Kidney epithelial cell (primary cell): ENCODE measurements around the gene OPRD1. TPM values are rescaled to one million over a fixed set of nuclear protein-coding genes. Genes with fewer than 3 reads are reported as not detected.
A peak's percentile ranks its signal among the peaks of the same experiment; 100 is the strongest.
"Not testable (repeated sequence)": the region's sequence is repeated elsewhere in the genome, so short reads cannot be mapped to it uniquely, and the experiment has no call there.

Source experiments
- DNase-seq: peaks from one replicate; pipeline ENCODE4 v3.0.0-alpha.2; 2010; ENCODE audit warnings: low read depth
- H3K27me3 ChIP-seq: 2 replicates; pipeline ENCODE4 v1.6.0; 2011; ENCODE audit warnings: low read length; ENCODE audit not compliant: control insufficient read depth, insufficient read depth
- H3K36me3 ChIP-seq: 2 replicates; pipeline ENCODE4 v1.5.1; 2011; ENCODE audit warnings: low read length; ENCODE audit not compliant: control insufficient read depth, insufficient read depth
- H3K4me3 ChIP-seq: 2 replicates; pipeline ENCODE4 v1.5.1; 2011; ENCODE audit warnings: low read depth, mild to moderate bottlenecking, control low read depth, low read length
- CTCF ChIP-seq: IDR thresholded peaks from 2 replicates; pipeline ENCODE4 v1.5.1; 2011; ENCODE audit warnings: mild to moderate bottlenecking, moderate library complexity, low read length, control low read depth, inconsistent platforms; ENCODE audit not compliant: insufficient read depth, poor library complexity, severe bottlenecking
- total RNA-seq: library from RNA; depleted of rRNA; stranded (reverse); fragments of >200 nt; gene quantifications from 2 replicates; pipeline ENCODE4 v1.2.3, GENCODE V29; 2015

Gene OPRD1
- total RNA-seq, 1 donor from 2014 or later, result 0.21 TPM

- no peak for DNase-seq
- TF ChIP-seq CTCF, result no peak
- Histone ChIP-seq H3K27me3 (no peaks in the 10 kb centered on the region), H3K4me3 (no peak overlapping the region), H3K36me3 (no peaks in the 10 kb centered on the region)
These were observed 54.2 kb downstream of the OPRD1 start for GRCh38 chr1:28865997-28866650.

- H3K36me3 ChIP-seq, result no peaks in the 10 kb centered on the region
- H3K4me3 ChIP-seq, result no peak overlapping the region
- no peak for DNase-seq
- no peak for TF ChIP-seq CTCF
- no peaks in the 10 kb centered on the region for H3K27me3 ChIP-seq
These were observed 55.9 kb downstream of the OPRD1 start for GRCh38 chr1:28867850-28868249.

GRCh38 chr1:28869952-28870351 lies 58.0 kb downstream of the OPRD1 start:
- Histone ChIP-seq H3K4me3 (no peak overlapping the region), H3K27me3 (no peaks in the 10 kb centered on the region)
- no peak for TF ChIP-seq CTCF

GRCh38 chr1:28871631-28872401 lies 59.8 kb downstream of the OPRD1 start:
- Histone ChIP-seq H3K27me3 (no peaks in the 10 kb centered on the region), H3K36me3 (no peaks in the 10 kb centered on the region), H3K4me3 (no peak overlapping the region)
- TF ChIP-seq CTCF, result no peak
- DNase-seq, result no peak

More at GRCh38 chr1:28869952-28870351, 58.0 kb downstream of the OPRD1 start:
- no peak for DNase-seq
- no peaks in the 10 kb centered on the region for H3K36me3 ChIP-seq

- H3K36me3 ChIP-seq, DNase-seq, H3K4me3 ChIP-seq, H3K27me3 ChIP-seq: not testable (repeated sequence)
These were observed 63.2 kb downstream of the OPRD1 start for GRCh38 chr1:28875134-28875533.

- Histone ChIP-seq H3K4me3 (no peak overlapping the region), H3K36me3 (no peaks in the 10 kb centered on the region), H3K27me3 (peaks cover 3% of the 10 kb centered on the region)
- no peak for DNase-seq
- TF ChIP-seq CTCF, result peak; percentile 85
These were observed 65.3 kb downstream of the OPRD1 start for GRCh38 chr1:28877132-28877781.
